Glomerular endothelial cell (primary cell): ENCODE measurements around the gene IRX2. TPM values are rescaled to one million over a fixed set of nuclear protein-coding genes. Genes with fewer than 3 reads are reported as not detected.

Source experiments
- DNase-seq: peaks from one replicate; pipeline ENCODE4 v3.0.0-alpha.2; 2011; ENCODE audit warnings: low read depth, low spot score; ENCODE audit errors: extremely low read depth
- total RNA-seq: library from RNA; depleted of rRNA; stranded (reverse); fragments of >200 nt; gene quantifications from 2 replicates; pipeline ENCODE4 v1.2.3, GENCODE V29; 2015

IRX2 gene
- total RNA-seq, result 0.23 TPM in 1 of 2 replicates, not detected in the other

- DNase-seq, result no peak
Measured at GRCh38 chr5:2751592-2752021, at the start of gene IRX2. Gene IRX2, minus strand, starts transcription at chr5:2751677. Its CDS starts 264 bp downstream, at chr5:2751413.

- DNase-seq, result no peak
Measured at GRCh38 chr5:2800035-2800434, 48.6 kb upstream of the IRX2 start.

- DNase-seq, result no peak
Measured at GRCh38 chr5:2797981-2798380, 46.5 kb upstream of the IRX2 start.

GRCh38 chr5:2797160-2797559 lies 45.7 kb upstream of the IRX2 start:
- no peak for DNase-seq

- DNase-seq, result no peak
Measured at GRCh38 chr5:2783223-2783622, 31.7 kb upstream of the IRX2 start.

- DNase-seq, result no peak
Measured at GRCh38 chr5:2782658-2783057, 31.2 kb upstream of the IRX2 start.

- DNase-seq, result no peak
Measured at GRCh38 chr5:2780421-2781171, 29.1 kb upstream of the IRX2 start.

- DNase-seq, result no peak
Measured at GRCh38 chr5:2779459-2779858, 28.0 kb upstream of the IRX2 start.

GRCh38 chr5:2776337-2777302 lies 25.1 kb upstream of the IRX2 start:
- DNase-seq, result no peak

GRCh38 chr5:2773327-2773726 lies 21.9 kb upstream of the IRX2 start:
- no peak for DNase-seq

- no peak for DNase-seq
Measured at GRCh38 chr5:2767089-2767488, 15.6 kb upstream of the IRX2 start.

- no peak for DNase-seq
Measured at GRCh38 chr5:2764581-2764980, 13.1 kb upstream of the IRX2 start.

- DNase-seq, result no peak
Measured at GRCh38 chr5:2763533-2763794, 12.0 kb upstream of the IRX2 start.

- no peak for DNase-seq
Measured at GRCh38 chr5:2762744-2763532, 11.5 kb upstream of the IRX2 start.

GRCh38 chr5:2761921-2762488 lies 10.5 kb upstream of the IRX2 start:
- no peak for DNase-seq

GRCh38 chr5:2759696-2760461 lies 8.4 kb upstream of the IRX2 start:
- no peak for DNase-seq

- no peak for DNase-seq
Measured at GRCh38 chr5:2759091-2759490, 7.6 kb upstream of the IRX2 start.

GRCh38 chr5:2758632-2759031 lies 7.2 kb upstream of the IRX2 start:
- DNase-seq, result no peak

- DNase-seq, result no peak
Measured at GRCh38 chr5:2757563-2758351, 6.3 kb upstream of the IRX2 start.
